Fibroblast of lung (primary cell): ENCODE data around the gene HMGN5. TPM values are rescaled to one million over a fixed set of nuclear protein-coding genes. Genes with fewer than 3 reads are reported as not detected.

Experiments used
- DNase-seq, 2 donors: peaks; one replicate each; pipeline versions ENCODE4 v3.0.0 to v3.0.0-alpha.2; 2010; ENCODE audit warnings: low read depth in 2 of 2
- H2AFZ ChIP-seq: 2 replicates; pipeline ENCODE4 v1.5.1; 2012; ENCODE audit warnings: low read length, control low read depth, inconsistent platforms
- H3K27ac ChIP-seq: 2 replicates; pipeline ENCODE4 v1.5.1; 2011; ENCODE audit warnings: low read length, control low read depth; ENCODE audit not compliant: insufficient read depth
- H3K27me3 ChIP-seq: 2 replicates; pipeline ENCODE4 v1.5.1; 2011; ENCODE audit warnings: mild to moderate bottlenecking, low read length; ENCODE audit not compliant: control insufficient read depth, insufficient read depth
- H3K36me3 ChIP-seq: 2 replicates; pipeline ENCODE4 v1.5.1; 2011; ENCODE audit warnings: low read length; ENCODE audit not compliant: control insufficient read depth, insufficient read depth
- H3K4me1 ChIP-seq: 2 replicates; pipeline ENCODE4 v1.5.1; 2011; ENCODE audit warnings: low read length; ENCODE audit not compliant: control insufficient read depth, insufficient read depth; ENCODE audit errors: extremely low read depth
- H3K4me2 ChIP-seq: 2 replicates; pipeline ENCODE4 v1.5.1; 2011; ENCODE audit warnings: low read length, control low read depth; ENCODE audit not compliant: insufficient read depth; ENCODE audit errors: extremely low read depth
- H3K4me3 ChIP-seq, 4 experiments: fragments of 200-600 bp in 1 of 4; sonication (generic) in 1 of 4; replicated peaks in 1 of 4; 2 replicates each; pipeline ENCODE4 v1.5.1; 2011 to 2016; ENCODE audit warnings: low read length in 4 of 4, low read depth in 3 of 4, mild to moderate bottlenecking in 3 of 4, control low read depth in 2 of 4, inconsistent platforms in 1 of 4, mixed read lengths in 1 of 4; ENCODE audit not compliant: insufficient read depth in 1 of 4; ENCODE audit errors: control extremely low read depth in 1 of 4
- H3K79me2 ChIP-seq: 2 replicates; pipeline ENCODE4 v1.5.1; 2012; ENCODE audit warnings: mild to moderate bottlenecking, low read length, inconsistent platforms; ENCODE audit not compliant: control insufficient read depth, insufficient read depth
- H3K9ac ChIP-seq: 2 replicates; pipeline ENCODE4 v1.5.1; 2011; ENCODE audit warnings: mild to moderate bottlenecking, low read length, control low read depth; ENCODE audit not compliant: insufficient read depth
- H3K9me3 ChIP-seq: 2 replicates; pipeline ENCODE4 v1.5.1; 2012; ENCODE audit warnings: low read depth, low read length; ENCODE audit not compliant: control insufficient read depth, insufficient read depth
- H4K20me1 ChIP-seq: 2 replicates; pipeline ENCODE4 v1.5.1; 2011; ENCODE audit warnings: low read length; ENCODE audit not compliant: control insufficient read depth, insufficient read depth; ENCODE audit errors: extremely low read depth
- CTCF ChIP-seq, 2 donors: IDR thresholded peaks in 1 of 2; conservative IDR thresholded peaks in 1 of 2; 1 replicate in 1 of 2; 2 replicates in 1 of 2; pipeline ENCODE4 v1.5.1; 2011 to 2012; ENCODE audit warnings: low read length in 2 of 2, control low read depth in 1 of 2, inconsistent platforms in 1 of 2, low read depth in 1 of 2, mild to moderate bottlenecking in 1 of 2
- EZH2 ChIP-seq: IDR thresholded peaks from 2 replicates; pipeline ENCODE4 v1.5.1; 2012; ENCODE audit warnings: low read length, control low read depth, mild to moderate bottlenecking; ENCODE audit errors: missing control alignments
- polyA plus RNA-seq, 2 donors: library from polyadenylated mRNA; depleted of rRNA in 1 of 2; stranded (reverse) in 1 of 2; unstranded in 1 of 2; fragments of >200 nt; gene quantifications; 2 replicates each; pipeline ENCODE4 v1.2.1, GENCODE V29; 2011 to 2012; ENCODE audit warnings: missing spikeins in 1 of 2
- total RNA-seq: library from RNA; depleted of rRNA; stranded (reverse); fragments of >200 nt; gene quantifications from 2 replicates; pipeline ENCODE4 v1.2.1, GENCODE V29; 2014

The HMGN5 gene
- total and polyA plus RNA-seq, 2 donors (not counting 1 experiment from before 2014, with no cell fraction given): 1.7 to 4.4 TPM

GRCh38 chrX:81110286-81110685, 91.4 kb downstream of the HMGN5 start:
- Histone ChIP-seq H3K9ac (no peak overlapping the region), H3K79me2 (no peaks in the 10 kb centered on the region), H3K4me3 (no peak overlapping the region), H3K4me1 (no peaks in the 10 kb centered on the region), H2AFZ (no peak overlapping the region), H3K36me3 (no peaks in the 10 kb centered on the region), H3K27ac (no peak overlapping the region), H3K4me2 (no peak overlapping the region), H4K20me1 (no peaks in the 10 kb centered on the region), H3K27me3 (no peaks in the 10 kb centered on the region), H3K9me3 (no peaks in the 10 kb centered on the region)
- no peak for DNase-seq
- TF ChIP-seq CTCF (conservative IDR thresholded peaks at IDR 0.05 in 1 of 2, IDR thresholded peaks at IDR 0.05 in 1 of 2; ENCODE audit: low read depth in 1 of 2, low read length in 2 of 2) (no peak), EZH2 (no peak)

GRCh38 chrX:81082649-81083048, 119.1 kb downstream of the HMGN5 start:
- no peaks in the 10 kb centered on the region for H3K27me3 ChIP-seq
- TF ChIP-seq CTCF (conservative IDR thresholded peaks at IDR 0.05 in 1 of 2, IDR thresholded peaks at IDR 0.05 in 1 of 2; ENCODE audit: low read depth in 1 of 2, low read length in 2 of 2) (no peak), EZH2 (no peak)
- no peak overlapping the region for H3K27ac ChIP-seq

More at GRCh38 chrX:81082649-81083048, 119.1 kb downstream of the HMGN5 start:
- no peaks in the 10 kb centered on the region for H4K20me1 ChIP-seq
- no peaks in the 10 kb centered on the region for H3K36me3 ChIP-seq
- H3K4me3 ChIP-seq: no peak overlapping the region
- no peaks in the 10 kb centered on the region for H3K9me3 ChIP-seq
- DNase-seq: no peak
- H3K79me2 ChIP-seq: no peaks in the 10 kb centered on the region
- H3K4me2 ChIP-seq: no peak overlapping the region
- H3K9ac ChIP-seq: no peak overlapping the region
- no peaks in the 10 kb centered on the region for H3K4me1 ChIP-seq
- no peak overlapping the region for H2AFZ ChIP-seq

Other genes starting within 250 kb of the HMGN5 start
- 41.6 and 47.8 TPM in 2 replicates for gene SH3BGRL, start 189 bp upstream of the HMGN5 start, total RNA-seq
- gene SH3BGRL, start 189 bp upstream of the HMGN5 start, polyA plus RNA-seq: 119 and 258 TPM in 2 replicates